Measurements from ENCODE around the gene LNX2.

Gene LNX2

GRCh38 chr13:27620377-27621115, at the start of gene LNX2:
Gene LNX2, minus strand, starts transcription at chr13:27620529. Its CDS starts 38,826 bp downstream, at chr13:27581703.
- DNase-seq = peak; percentile 99
- peaks cover 53% of the 10 kb centered on the region for H3K4me1 Mint-ChIP-seq
- peak within 1 kb of the TSS; percentile 97 for H3K4me3 Mint-ChIP-seq
- peak within 1 kb of the TSS; percentile 79 for H3K27ac Mint-ChIP-seq
- TF ChIP-seq CTCF (IDR thresholded peaks at IDR 0.05) = no peak
- H3K27me3 Mint-ChIP-seq (ENCODE audit: low read depth, poor library complexity) = peaks cover 2% of the 10 kb centered on the region
- H3K9me3 Mint-ChIP-seq = no peaks in the 10 kb centered on the region
- H3K36me3 Mint-ChIP-seq (ENCODE audit: low read depth) = peaks cover 36% of the 10 kb centered on the region

- peaks cover 2% of the 10 kb centered on the region for H3K9me3 Mint-ChIP-seq
- no peaks in the 10 kb centered on the region for H3K4me1 Mint-ChIP-seq
- no peak for TF ChIP-seq CTCF (IDR thresholded peaks at IDR 0.05)
- H3K27me3 Mint-ChIP-seq (ENCODE audit: low read depth, poor library complexity) = peaks cover 5% of the 10 kb centered on the region
- H3K36me3 Mint-ChIP-seq (ENCODE audit: low read depth) = peaks cover 13% of the 10 kb centered on the region
- H3K27ac Mint-ChIP-seq = no peak overlapping the region
- DNase-seq = no peak
- H3K4me3 Mint-ChIP-seq = no peak overlapping the region
Measured at GRCh38 chr13:27667946-27668345, 47.6 kb upstream of the LNX2 start.

GRCh38 chr13:27666951-27667350, 46.6 kb upstream of the LNX2 start:
- Mint-ChIP-seq H3K4me3 (no peak overlapping the region), H3K27me3 (ENCODE audit: low read depth, poor library complexity) (no peaks in the 10 kb centered on the region), H3K4me1 (no peaks in the 10 kb centered on the region), H3K36me3 (ENCODE audit: low read depth) (peaks cover 13% of the 10 kb centered on the region), H3K27ac (no peak overlapping the region), H3K9me3 (no peaks in the 10 kb centered on the region)
- no peak for TF ChIP-seq CTCF (IDR thresholded peaks at IDR 0.05)
- DNase-seq = no peak

- peaks cover 14% of the 10 kb centered on the region for H3K36me3 Mint-ChIP-seq (ENCODE audit: low read depth)
- H3K27me3 Mint-ChIP-seq (ENCODE audit: low read depth, poor library complexity) = no peaks in the 10 kb centered on the region
- no peaks in the 10 kb centered on the region for H3K9me3 Mint-ChIP-seq
- no peak for DNase-seq
- no peak overlapping the region for H3K27ac Mint-ChIP-seq
- H3K4me3 Mint-ChIP-seq = no peak overlapping the region
- H3K4me1 Mint-ChIP-seq = no peaks in the 10 kb centered on the region
- no peak for TF ChIP-seq CTCF (IDR thresholded peaks at IDR 0.05)
Measured at GRCh38 chr13:27665761-27666160, 45.4 kb upstream of the LNX2 start.

GRCh38 chr13:27665333-27665732, 45.0 kb upstream of the LNX2 start:
- no peak for TF ChIP-seq CTCF (IDR thresholded peaks at IDR 0.05)
- Mint-ChIP-seq H3K27me3 (ENCODE audit: low read depth, poor library complexity) (no peaks in the 10 kb centered on the region), H3K36me3 (ENCODE audit: low read depth) (peaks cover 17% of the 10 kb centered on the region), H3K4me3 (no peak overlapping the region), H3K9me3 (no peaks in the 10 kb centered on the region), H3K27ac (no peak overlapping the region), H3K4me1 (no peaks in the 10 kb centered on the region)
- no peak for DNase-seq

GRCh38 chr13:27663947-27664346, 43.6 kb upstream of the LNX2 start:
- no peaks in the 10 kb centered on the region for H3K27me3 Mint-ChIP-seq (ENCODE audit: low read depth, poor library complexity)
- H3K4me3 Mint-ChIP-seq = no peak overlapping the region
- H3K4me1 Mint-ChIP-seq = no peaks in the 10 kb centered on the region
- TF ChIP-seq CTCF (IDR thresholded peaks at IDR 0.05) = no peak
- no peaks in the 10 kb centered on the region for H3K9me3 Mint-ChIP-seq
- peaks cover 17% of the 10 kb centered on the region for H3K36me3 Mint-ChIP-seq (ENCODE audit: low read depth)
- DNase-seq = no peak
- no peak overlapping the region for H3K27ac Mint-ChIP-seq
